GM13976 (cell line): ENCODE results near the gene SLC30A9.

Experiments
- DNase-seq: peaks from one replicate; pipeline ENCODE4 v3.0.0; 2012; ENCODE audit warnings: low spot score
- CTCF ChIP-seq: IDR thresholded peaks from 2 replicates; pipeline ENCODE4 v1.5.1; 2012; ENCODE audit warnings: borderline replicate concordance, mild to moderate bottlenecking; ENCODE audit not compliant: insufficient read depth; ENCODE audit errors: extremely low read depth, missing control alignments, control extremely low read depth
- in situ Hi-C: fragments of 300-500 bp; cut with MboI; formaldehyde crosslinking; loops from one replicate; pipeline ENCODE4 v1.12.0; 2022; ENCODE audit warnings: low sequenced_read_pairs, mixed read lengths, inconsistent platforms; ENCODE audit not compliant: unreplicated experiment

Gene SLC30A9

GRCh38 chr4:41992967-41993857 is 2.9 kb downstream of the SLC30A9 start:
- no peak for DNase-seq
- TF ChIP-seq CTCF: no peak
- in situ Hi-C loops: loop anchor here (25.0 kb wide), 1 partner anchor 519 kb away; no protein-coding TSS in a partner anchor

GRCh38 chr4:41994461-41994985 is 4.2 kb downstream of the SLC30A9 start:
- no peak for TF ChIP-seq CTCF
- in situ Hi-C loops: loop anchor here (25.0 kb wide), 1 partner anchor 518 kb away; no protein-coding TSS in a partner anchor
- no peak for DNase-seq

- no peak for TF ChIP-seq CTCF
- in situ Hi-C loops: loop anchor here (25.0 kb wide), 1 partner anchor 514 kb away; no protein-coding TSS in a partner anchor
- no peak for DNase-seq
These were observed 7.7 kb downstream of the SLC30A9 start for GRCh38 chr4:41998019-41998418.

- TF ChIP-seq CTCF: no peak
- in situ Hi-C loops: loop anchor here (25.0 kb wide), 1 partner anchor 513 kb away; no protein-coding TSS in a partner anchor
These were observed 9.0 kb downstream of the SLC30A9 start for GRCh38 chr4:41999321-41999720.

GRCh38 chr4:42008011-42008786 is 17.9 kb downstream of the SLC30A9 start:
- in situ Hi-C loops: no loop called here
- TF ChIP-seq CTCF: no peak
- no peak for DNase-seq

More at GRCh38 chr4:41999321-41999720, 9.0 kb downstream of the SLC30A9 start:
- DNase-seq: no peak

GRCh38 chr4:42015438-42015837 is 25.1 kb downstream of the SLC30A9 start:
- DNase-seq: no peak
- in situ Hi-C loops: no loop called here
- no peak for TF ChIP-seq CTCF
